Panc1 (cell line): Measurements from ENCODE around the gene NPTX2.

ENCODE experiments used
- POLR2AphosphoS5 ChIP-seq: IDR thresholded peaks from 2 replicates; pipeline ENCODE4 v1.6.1; 2012; ENCODE audit warnings: mild to moderate bottlenecking, low read depth, low read length, moderate library complexity
- SIN3A ChIP-seq: IDR thresholded peaks from 2 replicates; pipeline ENCODE4 v1.6.1; 2012; ENCODE audit warnings: low read depth, mild to moderate bottlenecking, low read length, moderate library complexity, borderline replicate concordance; ENCODE audit not compliant: insufficient read depth
- TCF7L2 ChIP-seq: IDR thresholded peaks from 2 replicates; pipeline ENCODE4 v1.6.1; 2011; ENCODE audit warnings: mild to moderate bottlenecking, low read depth, low read length, inconsistent platforms
- TF ChIP-seq, protein P1 (sequence below): fragments of 450-650 bp; IDR thresholded peaks from 2 replicates; pipeline ENCODE4 v1.5.1; 2017; ENCODE audit warnings: mild to moderate bottlenecking

- TF ChIP-seq, protein P1, sequence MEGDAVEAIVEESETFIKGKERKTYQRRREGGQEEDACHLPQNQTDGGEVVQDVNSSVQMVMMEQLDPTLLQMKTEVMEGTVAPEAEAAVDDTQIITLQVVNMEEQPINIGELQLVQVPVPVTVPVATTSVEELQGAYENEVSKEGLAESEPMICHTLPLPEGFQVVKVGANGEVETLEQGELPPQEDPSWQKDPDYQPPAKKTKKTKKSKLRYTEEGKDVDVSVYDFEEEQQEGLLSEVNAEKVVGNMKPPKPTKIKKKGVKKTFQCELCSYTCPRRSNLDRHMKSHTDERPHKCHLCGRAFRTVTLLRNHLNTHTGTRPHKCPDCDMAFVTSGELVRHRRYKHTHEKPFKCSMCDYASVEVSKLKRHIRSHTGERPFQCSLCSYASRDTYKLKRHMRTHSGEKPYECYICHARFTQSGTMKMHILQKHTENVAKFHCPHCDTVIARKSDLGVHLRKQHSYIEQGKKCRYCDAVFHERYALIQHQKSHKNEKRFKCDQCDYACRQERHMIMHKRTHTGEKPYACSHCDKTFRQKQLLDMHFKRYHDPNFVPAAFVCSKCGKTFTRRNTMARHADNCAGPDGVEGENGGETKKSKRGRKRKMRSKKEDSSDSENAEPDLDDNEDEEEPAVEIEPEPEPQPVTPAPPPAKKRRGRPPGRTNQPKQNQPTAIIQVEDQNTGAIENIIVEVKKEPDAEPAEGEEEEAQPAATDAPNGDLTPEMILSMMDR = no peak
- no peak for TF ChIP-seq TCF7L2
- no peak for TF ChIP-seq POLR2AphosphoS5
- no peak for TF ChIP-seq SIN3A
Observed at GRCh38 chr7:98640375-98640774, 23.3 kb downstream of the NPTX2 start.
